ENCODE results near the gene RAD54L.
"Not testable (repeated sequence)": the region's sequence is repeated elsewhere in the genome, so short reads cannot be mapped to it uniquely, and the experiment has no call there.

RAD54L gene

GRCh38 chr1:46309401-46310159 lies 62.0 kb downstream of the RAD54L start:
- ChIA-PET CTCF (interaction anchor here (1.0 to 2.1 kb wide), 3 partner anchors 8 to 39 kb away, joined by 3 to 14 read pairs (median 3); no protein-coding TSS in a partner anchor), POLR2A (no interaction called here)
- TF ChIP-seq CTCF (IDR thresholded peaks at IDR 0.05; ENCODE audit: control extremely low read depth, extremely low read depth, low read depth, missing control alignments), result no peak
- DNase-seq (ENCODE audit: extremely low spot score), result no peak

GRCh38 chr1:46310321-46310720 lies 62.8 kb downstream of the RAD54L start:
- ChIA-PET CTCF (interaction anchor here (1.0 kb wide), 1 partner anchor 7 kb away, joined by 3 read pairs; no protein-coding TSS in a partner anchor), POLR2A (interaction anchor here (0.9 kb wide), 1 partner anchor 18 kb away, joined by 3 read pairs; no protein-coding TSS in a partner anchor)
- TF ChIP-seq CTCF (IDR thresholded peaks at IDR 0.05; ENCODE audit: control extremely low read depth, extremely low read depth, low read depth, missing control alignments), result no peak
- no peak for DNase-seq (ENCODE audit: extremely low spot score)

- no peak for TF ChIP-seq CTCF (IDR thresholded peaks at IDR 0.05; ENCODE audit: control extremely low read depth, extremely low read depth, low read depth, missing control alignments)
- DNase-seq (ENCODE audit: extremely low spot score), result no peak
- ChIA-PET POLR2A (no interaction called here), CTCF (interaction anchor here (0.7 to 3.2 kb wide), 3 partner anchors 10 to 32 kb away, joined by 3 to 11 read pairs (median 5); no protein-coding TSS in a partner anchor)
Measured at GRCh38 chr1:46315669-46316403, 68.3 kb downstream of the RAD54L start.

- no peak for TF ChIP-seq CTCF (IDR thresholded peaks at IDR 0.05; ENCODE audit: control extremely low read depth, extremely low read depth, low read depth, missing control alignments)
- ChIA-PET CTCF (interaction anchor here (0.7 to 4.4 kb wide), 7 partner anchors 8 to 30 kb away, joined by 3 to 18 read pairs (median 9); partner anchors contain the start of genes LRRC41 and UQCRH), POLR2A (interaction anchor here (0.7 kb wide), 1 partner anchor 350 kb away, joined by 3 read pairs; no protein-coding TSS in a partner anchor)
- DNase-seq (ENCODE audit: extremely low spot score), result no peak
Measured at GRCh38 chr1:46317323-46317722, 69.8 kb downstream of the RAD54L start.

GRCh38 chr1:46319301-46319700 lies 71.7 kb downstream of the RAD54L start:
- CTCF ChIA-PET, result interaction anchor here (0.6 to 4.4 kb wide), 4 partner anchors 10 to 16 kb away, joined by 3 to 18 read pairs (median 7); partner anchors contain the start of genes LRRC41 and UQCRH
- POLR2A ChIA-PET, result interaction anchor here (1.7 kb wide), 1 partner anchor 14 kb away, joined by 7 read pairs; no protein-coding TSS in a partner anchor
- not testable (repeated sequence) for DNase-seq (ENCODE audit: extremely low spot score)

- ChIA-PET CTCF (interaction anchor here (1.1 to 4.4 kb wide), 3 partner anchors 9 to 17 kb away, joined by 4 to 18 read pairs (median 10); partner anchors contain the start of genes LRRC41 and UQCRH), POLR2A (interaction anchor here (1.7 kb wide), 1 partner anchor 13 kb away, joined by 7 read pairs; no protein-coding TSS in a partner anchor)
- not testable (repeated sequence) for DNase-seq (ENCODE audit: extremely low spot score)
Measured at GRCh38 chr1:46319960-46320914, 72.7 kb downstream of the RAD54L start.

- POLR2A ChIA-PET, result interaction anchor here (0.6 kb wide), 1 partner anchor 160 kb away, joined by 6 read pairs; no protein-coding TSS in a partner anchor
- DNase-seq (ENCODE audit: extremely low spot score); CTCF ChIA-PET: not testable (repeated sequence)
Measured at GRCh38 chr1:46322191-46322590, 74.6 kb downstream of the RAD54L start.

- DNase-seq (ENCODE audit: extremely low spot score); POLR2A ChIA-PET: not testable (repeated sequence)
- CTCF ChIA-PET, result interaction anchor here (1.1 to 1.7 kb wide), 3 partner anchors 11 to 22 kb away, joined by 5 to 9 read pairs (median 5); partner anchors contain the start of gene NSUN4
Measured at GRCh38 chr1:46325285-46326076, 77.9 kb downstream of the RAD54L start.

Data from GM10248 (cell line).